Lung microvascular endothelial cell (primary cell): ENCODE data around the gene SLC4A5. TPM values are rescaled to one million over a fixed set of nuclear protein-coding genes. Genes with fewer than 3 reads are reported as not detected.

ENCODE experiments used
- total RNA-seq: library from RNA; depleted of rRNA; stranded (reverse); fragments of >200 nt; gene quantifications from 2 replicates; pipeline ENCODE4 v1.2.1, GENCODE V29; 2014

SLC4A5 gene
- total RNA-seq, 1 donor from 2014 or later = 0.20 TPM

Other genes with a start within 250 kb of the SLC4A5 start
- gene BOLA3, start 195.5 kb downstream of the SLC4A5 start, total RNA-seq = 15.1 and 16.1 TPM in 2 replicates
- gene MOB1A, start 164.5 kb downstream of the SLC4A5 start, total RNA-seq = 73.0 and 84.3 TPM in 2 replicates
- 39.9 and 84.5 TPM in 2 replicates for gene MTHFD2, start 144.8 kb downstream of the SLC4A5 start, total RNA-seq
- gene DCTN1, start 36.9 kb upstream of the SLC4A5 start, total RNA-seq = 95.2 and 117 TPM in 2 replicates
- under 0.01 TPM in 1 of 2 replicates, not detected in the other for gene C2orf81, start 78.2 kb upstream of the SLC4A5 start, total RNA-seq
- 24.0 and 32.3 TPM in 2 replicates for gene WDR54, start 78.3 kb upstream of the SLC4A5 start, total RNA-seq
- 11.8 and 28.4 TPM in 2 replicates for gene RTKN, start 98.5 kb upstream of the SLC4A5 start, total RNA-seq
- 4.8 and 6.3 TPM in 2 replicates for gene INO80B, start 111.7 kb upstream of the SLC4A5 start, total RNA-seq
- 40.3 and 47.6 TPM in 2 replicates for gene WBP1, start 115.0 kb upstream of the SLC4A5 start, total RNA-seq
- 36.4 and 57.5 TPM in 2 replicates for gene MOGS, start 122.0 kb upstream of the SLC4A5 start, total RNA-seq
- 28.5 and 39.9 TPM in 2 replicates for gene MRPL53, start 129.3 kb upstream of the SLC4A5 start, total RNA-seq
- gene CCDC142, start 139.6 kb upstream of the SLC4A5 start, total RNA-seq = 7.8 and 16.9 TPM in 2 replicates
- gene TTC31, start 139.7 kb upstream of the SLC4A5 start, total RNA-seq = 5.0 and 5.4 TPM in 2 replicates
- gene LBX2, start 156.2 kb upstream of the SLC4A5 start, total RNA-seq = 0.20 and 0.65 TPM in 2 replicates
- gene PCGF1, start 164.3 kb upstream of the SLC4A5 start, total RNA-seq = 7.0 and 8.3 TPM in 2 replicates
- gene TLX2, start 171.0 kb upstream of the SLC4A5 start, total RNA-seq = not detected in 2 replicates
- not detected in 2 replicates for gene DQX1, start 182.8 kb upstream of the SLC4A5 start, total RNA-seq
- 70.2 and 138 TPM in 2 replicates for gene AUP1, start 186.3 kb upstream of the SLC4A5 start, total RNA-seq
- 35.3 and 38.1 TPM in 2 replicates for gene HTRA2, start 186.5 kb upstream of the SLC4A5 start, total RNA-seq
- gene LOXL3, start 210.5 kb upstream of the SLC4A5 start, total RNA-seq = 0.65 and 1.2 TPM in 2 replicates
- gene DOK1, start 211.3 kb upstream of the SLC4A5 start, total RNA-seq = 19.0 and 22.0 TPM in 2 replicates